Endothelial cell of umbilical vein (primary cell): Measurements from ENCODE around the gene ZNF778.
"Not testable (repeated sequence)": the region's sequence is repeated elsewhere in the genome, so short reads cannot be mapped to it uniquely, and the experiment has no call there.

Source experiments
- EZH2 ChIP-seq: IDR thresholded peaks from 2 replicates; pipeline ENCODE4 v1.6.1; 2012; ENCODE audit warnings: borderline replicate concordance, low read depth, mild to moderate bottlenecking, moderate library complexity, low read length, inconsistent platforms; ENCODE audit not compliant: severe bottlenecking
- JUN ChIP-seq: IDR thresholded peaks from 2 replicates; pipeline ENCODE4 v1.6.1; 2011; ENCODE audit warnings: borderline replicate concordance, low read depth; ENCODE audit not compliant: insufficient read length, insufficient read depth
- POLR2A ChIP-seq: IDR thresholded peaks from 2 replicates; pipeline ENCODE4 v1.6.1; 2012; ENCODE audit warnings: low read depth, mild to moderate bottlenecking, control low read depth, low read length
- TF ChIP-seq, protein P1 (sequence below), 2 donors: IDR thresholded peaks; 1 replicate in 1 of 2; 2 replicates in 1 of 2; pipeline ENCODE4 v1.5.1; 2011; ENCODE audit warnings: low read length in 2 of 2, mild to moderate bottlenecking in 2 of 2, moderate library complexity in 2 of 2, control low read depth in 1 of 2, inconsistent platforms in 1 of 2, low read depth in 1 of 2; ENCODE audit not compliant: insufficient read depth in 1 of 2; ENCODE audit errors: extremely low read depth in 1 of 2

GRCh38 chr16:89244264-89244663, 26.8 kb downstream of the ZNF778 start:
- TF ChIP-seq, protein P1, sequence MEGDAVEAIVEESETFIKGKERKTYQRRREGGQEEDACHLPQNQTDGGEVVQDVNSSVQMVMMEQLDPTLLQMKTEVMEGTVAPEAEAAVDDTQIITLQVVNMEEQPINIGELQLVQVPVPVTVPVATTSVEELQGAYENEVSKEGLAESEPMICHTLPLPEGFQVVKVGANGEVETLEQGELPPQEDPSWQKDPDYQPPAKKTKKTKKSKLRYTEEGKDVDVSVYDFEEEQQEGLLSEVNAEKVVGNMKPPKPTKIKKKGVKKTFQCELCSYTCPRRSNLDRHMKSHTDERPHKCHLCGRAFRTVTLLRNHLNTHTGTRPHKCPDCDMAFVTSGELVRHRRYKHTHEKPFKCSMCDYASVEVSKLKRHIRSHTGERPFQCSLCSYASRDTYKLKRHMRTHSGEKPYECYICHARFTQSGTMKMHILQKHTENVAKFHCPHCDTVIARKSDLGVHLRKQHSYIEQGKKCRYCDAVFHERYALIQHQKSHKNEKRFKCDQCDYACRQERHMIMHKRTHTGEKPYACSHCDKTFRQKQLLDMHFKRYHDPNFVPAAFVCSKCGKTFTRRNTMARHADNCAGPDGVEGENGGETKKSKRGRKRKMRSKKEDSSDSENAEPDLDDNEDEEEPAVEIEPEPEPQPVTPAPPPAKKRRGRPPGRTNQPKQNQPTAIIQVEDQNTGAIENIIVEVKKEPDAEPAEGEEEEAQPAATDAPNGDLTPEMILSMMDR (IDR thresholded peaks at IDR 0.05; ENCODE audit: extremely low read depth in 1 of 2, insufficient read depth in 1 of 2, low read depth in 1 of 2, low read length in 2 of 2): not testable (repeated sequence)
- TF ChIP-seq JUN, POLR2A, EZH2: not testable (repeated sequence)
